ENCODE data around the gene ATP6V0C. TPM values are rescaled to one million over a fixed set of nuclear protein-coding genes. Genes with fewer than 3 reads are reported as not detected.

The ATP6V0C gene
- 10.6 TPM for total RNA-seq

GRCh38 chr16:2513405-2514332 lies at the start of gene ATP6V0C:
Gene ATP6V0C, plus strand, starts transcription at chr16:2513952. Its CDS starts 152 bp downstream, at chr16:2514104.
- DNase-seq (ENCODE audit: low spot score in 2 of 2), result peak; percentile 98 to 99
- FAIRE-seq, result no peak

- no peak for DNase-seq (ENCODE audit: low spot score in 2 of 2)
- no peak for FAIRE-seq
Observed at GRCh38 chr16:2464333-2464732, 49.4 kb upstream of the ATP6V0C start.

- DNase-seq (ENCODE audit: low spot score in 2 of 2), result no peak
- FAIRE-seq, result no peak
Observed at GRCh38 chr16:2465653-2466415, 47.9 kb upstream of the ATP6V0C start.

- FAIRE-seq, result no peak
Observed at GRCh38 chr16:2466667-2467527, 46.9 kb upstream of the ATP6V0C start.

GRCh38 chr16:2467528-2468232 lies 46.1 kb upstream of the ATP6V0C start:
- FAIRE-seq, result no peak

More at GRCh38 chr16:2466667-2467527, 46.9 kb upstream of the ATP6V0C start:
- DNase-seq (ENCODE audit: low spot score in 2 of 2), result no peak

GRCh38 chr16:2468233-2468724 lies 45.5 kb upstream of the ATP6V0C start:
- no peak for FAIRE-seq
- DNase-seq (ENCODE audit: low spot score in 2 of 2), result peak in 1 of 2 donors; percentile 55

More at GRCh38 chr16:2467528-2468232, 46.1 kb upstream of the ATP6V0C start:
- peak; percentile 79 to 93 for DNase-seq (ENCODE audit: low spot score in 2 of 2)

- DNase-seq (ENCODE audit: low spot score in 2 of 2) (peak; percentile 70 to 79), FAIRE-seq (no peak)
Observed at GRCh38 chr16:2468725-2469398, 44.9 kb upstream of the ATP6V0C start.

- peak in 1 of 2 donors; percentile 56 for DNase-seq (ENCODE audit: low spot score in 2 of 2)
- FAIRE-seq, result no peak
Observed at GRCh38 chr16:2469399-2470233, 44.1 kb upstream of the ATP6V0C start.

GRCh38 chr16:2470234-2470601 lies 43.5 kb upstream of the ATP6V0C start:
- FAIRE-seq (no peak), DNase-seq (ENCODE audit: low spot score in 2 of 2) (no peak)

- FAIRE-seq (no peak), DNase-seq (ENCODE audit: low spot score in 2 of 2) (no peak)
Observed at GRCh38 chr16:2470603-2471015, 43.1 kb upstream of the ATP6V0C start.

- DNase-seq (ENCODE audit: low spot score in 2 of 2) (peak; percentile 68 to 74), FAIRE-seq (no peak)
Observed at GRCh38 chr16:2471016-2471652, 42.6 kb upstream of the ATP6V0C start, which contains the start of gene NTN3. Gene NTN3, plus strand, starts transcription at chr16:2471297. Its CDS starts 405 bp downstream, at chr16:2471702.

GRCh38 chr16:2471653-2472487 lies 41.9 kb upstream of the ATP6V0C start:
- FAIRE-seq, result no peak
- no peak for DNase-seq (ENCODE audit: low spot score in 2 of 2)

GRCh38 chr16:2472488-2472864 lies 41.3 kb upstream of the ATP6V0C start:
- FAIRE-seq (no peak), DNase-seq (ENCODE audit: low spot score in 2 of 2) (no peak)

- DNase-seq (ENCODE audit: low spot score in 2 of 2), result no peak
- FAIRE-seq, result no peak
Observed at GRCh38 chr16:2472885-2473445, 40.8 kb upstream of the ATP6V0C start.

GRCh38 chr16:2473446-2473926 lies 40.3 kb upstream of the ATP6V0C start:
- DNase-seq (ENCODE audit: low spot score in 2 of 2) (peak in 1 of 2 donors; percentile 48), FAIRE-seq (no peak)

Measured in frontal cortex (tissue), 4 donors.